CD14-positive monocyte (primary cell): Measurements from ENCODE around the gene RSAD2. TPM values are rescaled to one million over a fixed set of nuclear protein-coding genes. Genes with fewer than 3 reads are reported as not detected.

ENCODE experiments used
- DNase-seq, 3 donors: peaks; one replicate each; pipeline ENCODE4 v3.0.0-alpha.2; 2011 to 2022
- H2AFZ ChIP-seq: 2 replicates; pipeline ENCODE4 v1.6.0; 2012; ENCODE audit warnings: mild to moderate bottlenecking, low read depth, low read length, inconsistent platforms; ENCODE audit not compliant: insufficient read depth, poor library complexity, severe bottlenecking
- H3K27ac ChIP-seq, 2 donors: 1 replicate in 1 of 2; 2 replicates in 1 of 2; pipeline ENCODE4 v1.5.1; 2012 to 2013; ENCODE audit warnings: low read length in 2 of 2, control low read depth in 1 of 2, inconsistent platforms in 1 of 2, low read depth in 1 of 2, mild to moderate bottlenecking in 1 of 2
- H3K27me3 ChIP-seq, 2 donors: one replicate each; pipeline versions ENCODE4 v1.6.0 to v1.6.1; 2011 to 2013; ENCODE audit warnings: low read length in 2 of 2; ENCODE audit not compliant: control insufficient read depth in 2 of 2, insufficient read depth in 2 of 2
- H3K36me3 ChIP-seq, 2 donors: replicated peaks in 1 of 2; 1 replicate in 1 of 2; 2 replicates in 1 of 2; pipeline versions ENCODE4 v1.5.1 to v1.6.1; 2012 to 2013; ENCODE audit warnings: low read length in 2 of 2, control low read depth in 1 of 2, inconsistent platforms in 1 of 2, mild to moderate bottlenecking in 1 of 2; ENCODE audit not compliant: insufficient read depth in 2 of 2, control insufficient read depth in 1 of 2
- H3K4me1 ChIP-seq, 2 donors: 1 replicate in 1 of 2; 2 replicates in 1 of 2; pipeline versions ENCODE4 v1.5.1 to v1.6.1; 2012 to 2013; ENCODE audit warnings: low read length in 2 of 2, control low read depth in 1 of 2, inconsistent platforms in 1 of 2, mild to moderate bottlenecking in 1 of 2, moderate library complexity in 1 of 2; ENCODE audit not compliant: insufficient read depth in 2 of 2, control insufficient read depth in 1 of 2
- H3K4me2 ChIP-seq: replicated peaks from 2 replicates; pipeline ENCODE3; 2012; ENCODE audit warnings: low read length, moderate library complexity, mild to moderate bottlenecking; ENCODE audit not compliant: poor library complexity, severe bottlenecking; ENCODE audit errors: extremely low read depth
- H3K4me3 ChIP-seq, 3 experiments: fragments of 200-600 bp in 1 of 3; sonication (generic) in 1 of 3; replicated peaks in 1 of 3; 1 replicate in 2 of 3; 2 replicates in 1 of 3; pipeline ENCODE4 v1.5.1; 2011 to 2013; ENCODE audit warnings: low read length in 3 of 3, mild to moderate bottlenecking in 3 of 3, control low read depth in 2 of 3, low read depth in 2 of 3, inconsistent platforms in 1 of 3, moderate library complexity in 1 of 3
- H3K79me2 ChIP-seq: 2 replicates; pipeline ENCODE4 v1.6.0; 2012; ENCODE audit warnings: mild to moderate bottlenecking, control low read depth, inconsistent platforms, low read length, moderate library complexity; ENCODE audit not compliant: insufficient read depth
- H3K9ac ChIP-seq: 2 replicates; pipeline ENCODE4 v1.6.0; 2017; ENCODE audit warnings: low read length, mild to moderate bottlenecking; ENCODE audit not compliant: insufficient read depth, poor library complexity, severe bottlenecking
- H3K9me3 ChIP-seq, 2 donors: replicated peaks in 1 of 2; 1 replicate in 1 of 2; 2 replicates in 1 of 2; pipeline versions ENCODE4 v1.5.1 to v1.6.1; 2012 to 2013; ENCODE audit warnings: low read length in 2 of 2, control low read depth in 1 of 2; ENCODE audit not compliant: control insufficient read depth in 1 of 2, insufficient read depth in 1 of 2
- H4K20me1 ChIP-seq: 2 replicates; pipeline ENCODE4 v1.6.0; 2012; ENCODE audit warnings: mild to moderate bottlenecking, low read length, control low read depth, moderate library complexity; ENCODE audit not compliant: insufficient read depth
- H3K27ac Mint-ChIP-seq, 7 donors: one replicate each; pipeline ENCODE4 v1.8.0; 2020; ENCODE audit warnings: mild to moderate bottlenecking in 7 of 7, mixed read lengths in 7 of 7, moderate library complexity in 6 of 7, inconsistent platforms in 2 of 7
- H3K27me3 Mint-ChIP-seq, 3 donors: one replicate each; pipeline ENCODE4 v1.8.0; 2021 to 2022; ENCODE audit warnings: low read depth in 3 of 3, mild to moderate bottlenecking in 3 of 3, mixed read lengths in 3 of 3, moderate library complexity in 3 of 3, inconsistent platforms in 1 of 3
- H3K36me3 Mint-ChIP-seq, 2 donors: one replicate each; pipeline ENCODE4 v1.8.0; 2020; ENCODE audit warnings: mixed read lengths in 2 of 2, inconsistent platforms in 1 of 2, mild to moderate bottlenecking in 1 of 2
- H3K4me1 Mint-ChIP-seq: one replicate; pipeline ENCODE4 v1.8.0; 2020; ENCODE audit warnings: mild to moderate bottlenecking, mixed read lengths
- H3K4me3 Mint-ChIP-seq, 2 donors: one replicate each; pipeline ENCODE4 v1.8.0; 2020; ENCODE audit warnings: mild to moderate bottlenecking in 2 of 2, mixed read lengths in 2 of 2, moderate library complexity in 1 of 2
- H3K9me3 Mint-ChIP-seq, 7 donors: one replicate each; pipeline ENCODE4 v1.8.0; 2020 to 2022; ENCODE audit warnings: mixed read lengths in 7 of 7, mild to moderate bottlenecking in 6 of 7, moderate library complexity in 6 of 7, inconsistent platforms in 2 of 7
- WGBS: methylation state at CpG from one replicate; pipeline ENCODE4 v1.1.5; 2013; ENCODE audit warnings: missing lambda C conversion rate; ENCODE audit not compliant: insufficient coverage; 5-methylcytosine and 5-hydroxymethylcytosine counted together
- intact Hi-C, 2 donors: fragments of 100-400 bp; cut with micrococcal nuclease; formaldehyde crosslinking; loops; one replicate each; pipeline versions ENCODE4 v1.15.0 to v1.15.1; 2023
- polyA plus RNA-seq, 3 donors: library from polyadenylated mRNA; depleted of rRNA in 1 of 3; unstranded in 2 of 3; stranded (reverse) in 1 of 3; fragments of 300-500 nt in 2 of 3; fragments of >200 nt in 1 of 3; fragmentation: Illumina TruSeq in 2 of 3; gene quantifications; 1 replicate in 2 of 3; 2 replicates in 1 of 3; pipeline ENCODE4 v1.2.3, GENCODE V29; 2012 to 2021
- TF ChIP-seq, protein P1 (sequence below): fragments of 200-600 bp; IDR thresholded peaks from one replicate; pipeline ENCODE4 v1.8.0; 2022; ENCODE audit warnings: antibody characterized with exemption, mild to moderate bottlenecking

Gene RSAD2
- polyA plus RNA-seq, 3 donors: 6.0 to 12.6 (median 10.3) TPM

- no peaks in the 10 kb centered on the region for H3K36me3 ChIP-seq
- intact Hi-C loops: no loop called here
- peaks cover 20% of the 10 kb centered on the region for H3K79me2 ChIP-seq
- TF ChIP-seq, protein P1, sequence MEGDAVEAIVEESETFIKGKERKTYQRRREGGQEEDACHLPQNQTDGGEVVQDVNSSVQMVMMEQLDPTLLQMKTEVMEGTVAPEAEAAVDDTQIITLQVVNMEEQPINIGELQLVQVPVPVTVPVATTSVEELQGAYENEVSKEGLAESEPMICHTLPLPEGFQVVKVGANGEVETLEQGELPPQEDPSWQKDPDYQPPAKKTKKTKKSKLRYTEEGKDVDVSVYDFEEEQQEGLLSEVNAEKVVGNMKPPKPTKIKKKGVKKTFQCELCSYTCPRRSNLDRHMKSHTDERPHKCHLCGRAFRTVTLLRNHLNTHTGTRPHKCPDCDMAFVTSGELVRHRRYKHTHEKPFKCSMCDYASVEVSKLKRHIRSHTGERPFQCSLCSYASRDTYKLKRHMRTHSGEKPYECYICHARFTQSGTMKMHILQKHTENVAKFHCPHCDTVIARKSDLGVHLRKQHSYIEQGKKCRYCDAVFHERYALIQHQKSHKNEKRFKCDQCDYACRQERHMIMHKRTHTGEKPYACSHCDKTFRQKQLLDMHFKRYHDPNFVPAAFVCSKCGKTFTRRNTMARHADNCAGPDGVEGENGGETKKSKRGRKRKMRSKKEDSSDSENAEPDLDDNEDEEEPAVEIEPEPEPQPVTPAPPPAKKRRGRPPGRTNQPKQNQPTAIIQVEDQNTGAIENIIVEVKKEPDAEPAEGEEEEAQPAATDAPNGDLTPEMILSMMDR: no peak
- Mint-ChIP-seq H3K4me3 (no peak overlapping the region), H3K9me3 (peaks cover 0 to 7% (median 0%) of the 10 kb centered on the region in 7 donors), H3K4me1 (peaks cover 34% of the 10 kb centered on the region), H3K36me3 (peaks cover 2% of the 10 kb centered on the region in 2 donors), H3K27me3 (no peaks in the 10 kb centered on the region), H3K27ac (no peak overlapping the region)
- no peak overlapping the region for H3K4me3 ChIP-seq
- H3K9ac ChIP-seq: no peak overlapping the region
- no peaks in the 10 kb centered on the region for H3K27me3 ChIP-seq
- H3K4me2 ChIP-seq: no peak overlapping the region
- no peak overlapping the region for H3K27ac ChIP-seq
- peaks cover 0 to 3% of the 10 kb centered on the region in 2 donors for H3K9me3 ChIP-seq
- no peaks in the 10 kb centered on the region for H4K20me1 ChIP-seq
- WGBS: 74% methylated on average over 4 of the region's 4 CpGs
- peaks cover 16 to 25% of the 10 kb centered on the region in 2 donors for H3K4me1 ChIP-seq
- no peak for DNase-seq
- H2AFZ ChIP-seq: no peak overlapping the region
These were observed 53.5 kb downstream of the RSAD2 start for GRCh38 chr2:6930923-6931647.

- no peaks in the 10 kb centered on the region for H3K27me3 Mint-ChIP-seq
- Histone ChIP-seq H2AFZ (no peak overlapping the region), H3K79me2 (peaks cover 17% of the 10 kb centered on the region), H3K36me3 (no peaks in the 10 kb centered on the region), H3K9ac (no peak overlapping the region), H3K4me2 (no peak overlapping the region), H4K20me1 (no peaks in the 10 kb centered on the region), H3K4me3 (no peak overlapping the region), H3K27ac (no peak overlapping the region), H3K9me3 (peaks cover 0 to 3% of the 10 kb centered on the region in 2 donors), H3K27me3 (no peaks in the 10 kb centered on the region), H3K4me1 (peaks cover 16 to 25% of the 10 kb centered on the region in 2 donors)
- TF ChIP-seq, protein P1: no peak
- no peak overlapping the region for H3K4me3 Mint-ChIP-seq
- no peak for DNase-seq
- no peak overlapping the region for H3K27ac Mint-ChIP-seq
- H3K9me3 Mint-ChIP-seq: peaks cover 0 to 7% (median 0%) of the 10 kb centered on the region in 7 donors
- peaks cover 35% of the 10 kb centered on the region for H3K4me1 Mint-ChIP-seq
- no CpG with 5 or more reads among the region's 1 CpG for WGBS
- H3K36me3 Mint-ChIP-seq: peaks cover 0 to 2% of the 10 kb centered on the region in 2 donors
- intact Hi-C loops: no loop called here
These were observed 54.2 kb downstream of the RSAD2 start for GRCh38 chr2:6931753-6932152.
